Stimulated activated CD4-positive, alpha-beta T cell treated with anti-CD3 and anti-CD28 coated beads, Interleukin-1b, Interleukin-23, amount 100 ng/mL, for 48 hours (primary cell): Measurements from ENCODE around the gene AMACR.

ENCODE experiments used
- DNase-seq: peaks from one replicate; pipeline ENCODE4 v3.0.0-alpha.2; 2020

The AMACR gene

GRCh38 chr5:34007621-34008600, at the start of gene AMACR:
TSS of gene AMACR (minus strand) at chr5:34008050. CDS start at chr5:34008019, 31 bp downstream.
- DNase-seq = peak; percentile 86

GRCh38 chr5:34057569-34057968, 49.7 kb upstream of the AMACR start:
- DNase-seq = no peak

GRCh38 chr5:34057118-34057517, 49.3 kb upstream of the AMACR start:
- DNase-seq = no peak

- DNase-seq = no peak
Measured at GRCh38 chr5:34055667-34056066, 47.8 kb upstream of the AMACR start.

- no peak for DNase-seq
Measured at GRCh38 chr5:34054400-34054729, 46.5 kb upstream of the AMACR start.

GRCh38 chr5:34053571-34054399, 45.9 kb upstream of the AMACR start:
- DNase-seq = no peak

- no peak for DNase-seq
Measured at GRCh38 chr5:34053133-34053532, 45.3 kb upstream of the AMACR start.

GRCh38 chr5:34051374-34051980, 43.6 kb upstream of the AMACR start:
- no peak for DNase-seq

- DNase-seq = no peak
Measured at GRCh38 chr5:34047774-34048572, 40.1 kb upstream of the AMACR start.

- DNase-seq = no peak
Measured at GRCh38 chr5:34047143-34047542, 39.3 kb upstream of the AMACR start.

- DNase-seq = no peak
Measured at GRCh38 chr5:34045996-34046395, 38.1 kb upstream of the AMACR start.

- DNase-seq = no peak
Measured at GRCh38 chr5:34045023-34045422, 37.2 kb upstream of the AMACR start.

GRCh38 chr5:34043099-34043876, 35.4 kb upstream of the AMACR start, which contains the start of gene C1QTNF3:
TSS of gene C1QTNF3 (minus strand) at chr5:34043213. CDS start at chr5:34043125, 88 bp downstream.
- no peak for DNase-seq

- no peak for DNase-seq
Measured at GRCh38 chr5:34042321-34042720, 34.5 kb upstream of the AMACR start.

GRCh38 chr5:34041247-34041972, 33.6 kb upstream of the AMACR start:
- no peak for DNase-seq

GRCh38 chr5:34040472-34040871, 32.6 kb upstream of the AMACR start:
- DNase-seq = no peak

- DNase-seq = no peak
Measured at GRCh38 chr5:34039398-34040157, 31.7 kb upstream of the AMACR start.

GRCh38 chr5:34038838-34039237, 31.0 kb upstream of the AMACR start:
- DNase-seq = no peak

- DNase-seq = no peak
Measured at GRCh38 chr5:34038390-34038789, 30.5 kb upstream of the AMACR start.

GRCh38 chr5:34037726-34038125, 29.9 kb upstream of the AMACR start:
- DNase-seq = no peak
